GM19238 (cell line): Measurements from ENCODE around the gene ADORA3.
"Not testable (repeated sequence)": the region's sequence is repeated elsewhere in the genome, so short reads cannot be mapped to it uniquely, and the experiment has no call there.

Experiments used
- DNase-seq: peaks from one replicate; pipeline ENCODE4 v3.0.0; 2011; ENCODE audit warnings: low spot score; ENCODE audit not compliant: insufficient read length

ADORA3 gene

GRCh38 chr1:111503585-111504060, at the start of gene ADORA3, which contains the start of gene TMIGD3:
ADORA3 (minus strand) TSS chr1:111503633; CDS start chr1:111503354, 279 bp downstream.
TMIGD3 (minus strand) TSS chr1:111503633; CDS start chr1:111503354, 279 bp downstream.
- no peak for DNase-seq

GRCh38 chr1:111553196-111553595, 49.8 kb upstream of the ADORA3 start:
- DNase-seq, result no peak

GRCh38 chr1:111552587-111552986, 49.2 kb upstream of the ADORA3 start:
- no peak for DNase-seq

- DNase-seq, result no peak
Observed at GRCh38 chr1:111551623-111552411, 48.4 kb upstream of the ADORA3 start.

- DNase-seq, result not testable (repeated sequence)
Observed at GRCh38 chr1:111547786-111548185, 44.4 kb upstream of the ADORA3 start.

GRCh38 chr1:111542187-111542586, 38.8 kb upstream of the ADORA3 start:
- DNase-seq, result no peak

- no peak for DNase-seq
Observed at GRCh38 chr1:111541721-111542120, 38.3 kb upstream of the ADORA3 start.

- DNase-seq, result no peak
Observed at GRCh38 chr1:111540928-111541327, 37.5 kb upstream of the ADORA3 start.

GRCh38 chr1:111538343-111539025, 35.1 kb upstream of the ADORA3 start:
- DNase-seq, result no peak

- no peak for DNase-seq
Observed at GRCh38 chr1:111535256-111536191, 32.1 kb upstream of the ADORA3 start.

GRCh38 chr1:111520053-111520452, 16.6 kb upstream of the ADORA3 start:
- no peak for DNase-seq

GRCh38 chr1:111517469-111518225, 14.2 kb upstream of the ADORA3 start:
- no peak for DNase-seq

GRCh38 chr1:111516005-111516535, 12.6 kb upstream of the ADORA3 start:
- DNase-seq, result peak; percentile 45

- no peak for DNase-seq
Observed at GRCh38 chr1:111515291-111516004, 12.0 kb upstream of the ADORA3 start.

- DNase-seq, result no peak
Observed at GRCh38 chr1:111513410-111514020, 10.1 kb upstream of the ADORA3 start.

- DNase-seq, result no peak
Observed at GRCh38 chr1:111512931-111513330, 9.5 kb upstream of the ADORA3 start.

- DNase-seq, result no peak
Observed at GRCh38 chr1:111512132-111512889, 8.9 kb upstream of the ADORA3 start.

- no peak for DNase-seq
Observed at GRCh38 chr1:111511370-111511769, 7.9 kb upstream of the ADORA3 start.

- no peak for DNase-seq
Observed at GRCh38 chr1:111509997-111510375, 6.6 kb upstream of the ADORA3 start.
